Panc1 (cell line): ENCODE results near the gene OTOP2. TPM values are rescaled to one million over a fixed set of nuclear protein-coding genes. Genes with fewer than 3 reads are reported as not detected.

Source experiments
- ATAC-seq: fragments of 200-7000 bp; cut with Tn5 transposase; 2 replicates; pipeline ENCODE4 v1.9.1; 2020; ENCODE audit warnings: mild to moderate bottlenecking, moderate library complexity
- BruUV-seq: library from RNA; stranded (reverse); fragments of 400-500 nt; replicated peaks from 2 replicates; lab custom pipeline; 2021; lab: Mats Ljungman, UMichigan
- CTCF ChIA-PET: fragments of 300-600 bp; sonication (Branson Sonifier 250); formaldehyde crosslinking; loops from one replicate; lab custom pipeline; 2022; ENCODE audit warnings: antibody characterized with exemption; lab: Charles Lee
- POLR2A ChIA-PET: fragments of 300-600 bp; sonication (Branson Sonifier 250); formaldehyde crosslinking; loops from one replicate; lab custom pipeline; 2022; ENCODE audit warnings: antibody characterized with exemption; lab: Charles Lee
- DNase-seq: peaks from one replicate; pipeline ENCODE4 v3.0.0-alpha.2; 2010; ENCODE audit warnings: low read depth, low spot score
- H3K27ac ChIP-seq: 2 replicates; pipeline ENCODE4 v1.5.1; 2011; ENCODE audit warnings: mild to moderate bottlenecking, low read length, inconsistent platforms
- H3K27me3 ChIP-seq: fragments of 200-500 bp; sonication (Bioruptor generic); 2 replicates; pipeline ENCODE4 v1.6.0; 2014; ENCODE audit warnings: low read length, inconsistent platforms; ENCODE audit not compliant: control insufficient read depth, insufficient read depth
- H3K36me3 ChIP-seq: fragments of 200-500 bp; sonication (Bioruptor generic); 2 replicates; pipeline ENCODE4 v1.5.1; 2014; ENCODE audit warnings: inconsistent platforms, mild to moderate bottlenecking, low read length, moderate library complexity; ENCODE audit not compliant: control insufficient read depth, insufficient read depth
- H3K4me1 ChIP-seq: 2 replicates; pipeline ENCODE4 v1.5.1; 2011; ENCODE audit warnings: inconsistent platforms, mild to moderate bottlenecking, low read length, moderate library complexity; ENCODE audit not compliant: control insufficient read depth, insufficient read depth
- H3K4me3 ChIP-seq, 2 experiments: 2 replicates each; pipeline ENCODE4 v1.5.1; 2011 to 2012; ENCODE audit warnings: low read depth in 2 of 2, low read length in 2 of 2, mild to moderate bottlenecking in 2 of 2, inconsistent platforms in 1 of 2, moderate library complexity in 1 of 2
- H3K9me3 ChIP-seq: fragments of 200-500 bp; sonication (Bioruptor generic); 2 replicates; pipeline ENCODE4 v1.5.1; 2014; ENCODE audit warnings: low read depth, mild to moderate bottlenecking, inconsistent platforms, low read length, moderate library complexity; ENCODE audit not compliant: control insufficient read depth, insufficient read depth
- POLR2AphosphoS5 ChIP-seq: IDR thresholded peaks from 2 replicates; pipeline ENCODE4 v1.6.1; 2012; ENCODE audit warnings: mild to moderate bottlenecking, low read depth, low read length, moderate library complexity
- SIN3A ChIP-seq: IDR thresholded peaks from 2 replicates; pipeline ENCODE4 v1.6.1; 2012; ENCODE audit warnings: low read depth, mild to moderate bottlenecking, low read length, moderate library complexity, borderline replicate concordance; ENCODE audit not compliant: insufficient read depth
- TCF7L2 ChIP-seq: IDR thresholded peaks from 2 replicates; pipeline ENCODE4 v1.6.1; 2011; ENCODE audit warnings: mild to moderate bottlenecking, low read depth, low read length, inconsistent platforms
- in situ Hi-C: cut with HindIII; loops from 2 replicates; pipeline ENCODE4 v1.10.0; 2016; ENCODE audit warnings: low sequenced_read_pairs, low pct_unique_long_range_greater_than_20kb
- intact Hi-C: fragments of 100-400 bp; cut with micrococcal nuclease; formaldehyde crosslinking; loops from one replicate; pipeline ENCODE4 v1.10.0; 2022; ENCODE audit not compliant: unreplicated experiment
- total RNA-seq: library from RNA; stranded (reverse); gene quantifications from one replicate; pipeline ENCODE4 v1.2.1, GENCODE V29; 2021; ENCODE audit not compliant: unreplicated experiment
- TF ChIP-seq, protein P1 (sequence below), 2 experiments: IDR thresholded peaks; 2 replicates each; pipeline ENCODE4 v1.6.1; 2011 to 2012; ENCODE audit warnings: low read depth in 2 of 2, control low read depth in 1 of 2, low read length in 1 of 2, mild to moderate bottlenecking in 1 of 2, moderate library complexity in 1 of 2; ENCODE audit not compliant: insufficient read depth in 1 of 2
- TF ChIP-seq, protein P2 (sequence below): fragments of 450-650 bp; IDR thresholded peaks from 2 replicates; pipeline ENCODE4 v1.5.1; 2017; ENCODE audit warnings: mild to moderate bottlenecking

The OTOP2 gene
- total RNA-seq, 1 experiment from 2014 or later = not detected

DNA sequence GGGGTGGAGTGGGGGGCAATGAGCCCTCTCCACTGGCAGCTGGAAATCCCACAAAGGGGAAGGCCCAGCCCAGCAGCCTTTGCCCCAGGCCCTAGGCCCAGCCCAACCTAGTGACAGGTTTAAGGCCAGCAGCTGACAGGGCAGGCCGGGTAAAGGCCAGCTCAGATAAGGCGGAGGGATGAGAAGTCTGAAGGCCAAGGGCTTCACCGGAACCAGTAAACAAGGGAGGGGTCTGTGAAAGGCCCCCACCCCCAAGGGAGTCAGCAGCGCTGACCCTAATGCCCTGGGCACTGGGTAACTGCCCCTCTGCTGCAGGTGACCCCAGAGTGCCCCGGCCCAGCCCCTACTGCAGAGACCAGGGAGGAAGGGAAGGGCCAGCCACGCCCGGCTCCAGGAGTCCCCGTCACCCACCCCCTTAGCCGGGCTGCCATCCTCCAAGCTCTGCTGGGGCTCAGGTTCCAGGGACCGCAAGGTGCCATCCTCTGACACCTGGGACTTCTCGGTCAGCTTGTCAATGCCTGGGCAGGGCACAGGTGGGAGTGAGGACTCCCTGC lies 29.1 kb downstream of the OTOP2 start:
- Histone ChIP-seq H3K27me3 (no peaks in the 10 kb centered on the region), H3K36me3 (no peaks in the 10 kb centered on the region), H3K4me1 (no peaks in the 10 kb centered on the region), H3K4me3 (no peak overlapping the region), H3K9me3 (no peaks in the 10 kb centered on the region), H3K27ac (no peak overlapping the region)
- DNase-seq (no peak), ATAC-seq (no peak)
- CTCF ChIA-PET = no interaction called here
- no peak for TF ChIP-seq TCF7L2
- TF ChIP-seq, protein P1, sequence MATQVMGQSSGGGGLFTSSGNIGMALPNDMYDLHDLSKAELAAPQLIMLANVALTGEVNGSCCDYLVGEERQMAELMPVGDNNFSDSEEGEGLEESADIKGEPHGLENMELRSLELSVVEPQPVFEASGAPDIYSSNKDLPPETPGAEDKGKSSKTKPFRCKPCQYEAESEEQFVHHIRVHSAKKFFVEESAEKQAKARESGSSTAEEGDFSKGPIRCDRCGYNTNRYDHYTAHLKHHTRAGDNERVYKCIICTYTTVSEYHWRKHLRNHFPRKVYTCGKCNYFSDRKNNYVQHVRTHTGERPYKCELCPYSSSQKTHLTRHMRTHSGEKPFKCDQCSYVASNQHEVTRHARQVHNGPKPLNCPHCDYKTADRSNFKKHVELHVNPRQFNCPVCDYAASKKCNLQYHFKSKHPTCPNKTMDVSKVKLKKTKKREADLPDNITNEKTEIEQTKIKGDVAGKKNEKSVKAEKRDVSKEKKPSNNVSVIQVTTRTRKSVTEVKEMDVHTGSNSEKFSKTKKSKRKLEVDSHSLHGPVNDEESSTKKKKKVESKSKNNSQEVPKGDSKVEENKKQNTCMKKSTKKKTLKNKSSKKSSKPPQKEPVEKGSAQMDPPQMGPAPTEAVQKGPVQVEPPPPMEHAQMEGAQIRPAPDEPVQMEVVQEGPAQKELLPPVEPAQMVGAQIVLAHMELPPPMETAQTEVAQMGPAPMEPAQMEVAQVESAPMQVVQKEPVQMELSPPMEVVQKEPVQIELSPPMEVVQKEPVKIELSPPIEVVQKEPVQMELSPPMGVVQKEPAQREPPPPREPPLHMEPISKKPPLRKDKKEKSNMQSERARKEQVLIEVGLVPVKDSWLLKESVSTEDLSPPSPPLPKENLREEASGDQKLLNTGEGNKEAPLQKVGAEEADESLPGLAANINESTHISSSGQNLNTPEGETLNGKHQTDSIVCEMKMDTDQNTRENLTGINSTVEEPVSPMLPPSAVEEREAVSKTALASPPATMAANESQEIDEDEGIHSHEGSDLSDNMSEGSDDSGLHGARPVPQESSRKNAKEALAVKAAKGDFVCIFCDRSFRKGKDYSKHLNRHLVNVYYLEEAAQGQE (IDR thresholded peaks at IDR 0.05; ENCODE audit: insufficient read depth in 1 of 2, low read depth in 2 of 2, low read length in 1 of 2) = no peak
- TF ChIP-seq POLR2AphosphoS5 = no peak
- TF ChIP-seq, protein P2, sequence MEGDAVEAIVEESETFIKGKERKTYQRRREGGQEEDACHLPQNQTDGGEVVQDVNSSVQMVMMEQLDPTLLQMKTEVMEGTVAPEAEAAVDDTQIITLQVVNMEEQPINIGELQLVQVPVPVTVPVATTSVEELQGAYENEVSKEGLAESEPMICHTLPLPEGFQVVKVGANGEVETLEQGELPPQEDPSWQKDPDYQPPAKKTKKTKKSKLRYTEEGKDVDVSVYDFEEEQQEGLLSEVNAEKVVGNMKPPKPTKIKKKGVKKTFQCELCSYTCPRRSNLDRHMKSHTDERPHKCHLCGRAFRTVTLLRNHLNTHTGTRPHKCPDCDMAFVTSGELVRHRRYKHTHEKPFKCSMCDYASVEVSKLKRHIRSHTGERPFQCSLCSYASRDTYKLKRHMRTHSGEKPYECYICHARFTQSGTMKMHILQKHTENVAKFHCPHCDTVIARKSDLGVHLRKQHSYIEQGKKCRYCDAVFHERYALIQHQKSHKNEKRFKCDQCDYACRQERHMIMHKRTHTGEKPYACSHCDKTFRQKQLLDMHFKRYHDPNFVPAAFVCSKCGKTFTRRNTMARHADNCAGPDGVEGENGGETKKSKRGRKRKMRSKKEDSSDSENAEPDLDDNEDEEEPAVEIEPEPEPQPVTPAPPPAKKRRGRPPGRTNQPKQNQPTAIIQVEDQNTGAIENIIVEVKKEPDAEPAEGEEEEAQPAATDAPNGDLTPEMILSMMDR = no peak
- TF ChIP-seq SIN3A = no peak
- in situ Hi-C loops (no loop called here), intact Hi-C loops (no loop called here)
- no TSS peak for BruUV-seq
- POLR2A ChIA-PET = no interaction called here

DNA sequence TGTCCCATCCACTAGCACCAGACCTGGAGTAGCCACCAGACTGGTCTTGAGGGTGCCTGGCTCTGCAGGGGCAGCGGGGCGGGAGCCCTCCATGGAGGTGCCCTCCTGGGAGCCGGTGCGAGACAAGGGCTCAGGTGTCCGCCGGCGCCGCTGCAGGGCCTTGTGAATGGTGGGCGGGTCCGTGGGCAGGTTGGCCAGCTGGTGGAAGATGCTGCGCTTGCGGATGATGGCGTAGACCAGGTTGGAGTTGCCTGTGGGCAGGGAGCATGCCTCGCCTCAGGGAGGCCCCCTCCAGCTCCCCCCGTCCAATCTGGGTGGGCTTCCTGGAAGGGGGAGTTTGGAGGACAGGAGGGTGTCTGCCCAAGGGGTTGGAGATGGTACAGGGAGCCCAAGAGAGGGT lies 30.0 kb downstream of the OTOP2 start:
- ATAC-seq (no peak), DNase-seq (no peak)
- H3K27ac ChIP-seq = no peak overlapping the region
- no peaks in the 10 kb centered on the region for H3K27me3 ChIP-seq
- POLR2A ChIA-PET = no interaction called here
- H3K9me3 ChIP-seq = no peaks in the 10 kb centered on the region
- CTCF ChIA-PET = interaction anchor here (0.6 kb wide), 1 partner anchor 111 kb away, joined by 6 read pairs; no protein-coding TSS in a partner anchor
- TF ChIP-seq POLR2AphosphoS5 (no peak), TCF7L2 (no peak)
- TF ChIP-seq, protein P2 = no peak
- TF ChIP-seq, protein P1 (IDR thresholded peaks at IDR 0.05; ENCODE audit: insufficient read depth in 1 of 2, low read depth in 2 of 2, low read length in 1 of 2) = no peak
- no peaks in the 10 kb centered on the region for H3K36me3 ChIP-seq
- intact Hi-C loops (no loop called here), in situ Hi-C loops (no loop called here)
- H3K4me3 ChIP-seq = no peak overlapping the region
- no TSS peak for BruUV-seq
- no peaks in the 10 kb centered on the region for H3K4me1 ChIP-seq
